K562 (cell line): ENCODE results near the gene CEP89. TPM values are rescaled to one million over a fixed set of nuclear protein-coding genes. Genes with fewer than 3 reads are reported as not detected.

ENCODE experiments used
- ATAC-seq: fragments of 200-7000 bp; cut with Tn5 transposase; 3 replicates; pipeline ENCODE4 v1.9.1; 2020; ENCODE audit warnings: moderate library complexity
- BruUV-seq: library from RNA; stranded (reverse); fragments of 400-500 nt; replicated peaks from 2 replicates; lab custom pipeline; 2021; lab: Mats Ljungman, UMichigan
- CTCF ChIA-PET: fragments of 300-600 bp; formaldehyde crosslinking; extraction: SDS; loops from one replicate; lab custom pipeline; 2021; ENCODE audit warnings: low intra/inter-chr PET ratio; lab: Yijun Ruan, JAX
- POLR2A ChIA-PET: fragments of 300-600, 350-650 bp; sonication (Branson Sonifier 250); formaldehyde crosslinking; extraction: SDS; loops from one replicate; lab custom pipeline; 2021; ENCODE audit warnings: antibody characterized with exemption, inconsistent platforms; lab: Yijun Ruan, JAX
- DNase-seq, 4 experiments: peaks; one replicate each; pipeline versions ENCODE4 v3.0.0 to v3.0.0-alpha.2; 2011 to 2018; ENCODE audit warnings: low spot score in 3 of 4, mixed read lengths in 3 of 4; ENCODE audit errors: extremely low read depth in 1 of 4
- FAIRE-seq: peaks from 2 replicates; lab custom pipeline; 2011; peaks lifted over from hg19 to GRCh38; lab: Jason Lieb, UNC
- H2AFZ ChIP-seq: 2 replicates; pipeline ENCODE4 v1.6.0; 2011; ENCODE audit warnings: low read depth, low read length, control low read depth, inconsistent platforms
- H3K27ac ChIP-seq: fragments of 200-600 bp; 3 replicates; pipeline ENCODE4 v1.8.0; 2011; ENCODE audit warnings: low read depth, mild to moderate bottlenecking, control low read depth, inconsistent platforms, low read length, moderate library complexity, mixed read lengths; ENCODE audit errors: extremely low read depth
- H3K27me3 ChIP-seq, 2 experiments: fragments of 300-600 bp in 1 of 2; 2 replicates in 1 of 2; 3 replicates in 1 of 2; pipeline versions ENCODE4 v1.6.0 to v1.8.0; 2011; ENCODE audit warnings: inconsistent platforms in 2 of 2, low read length in 2 of 2, mild to moderate bottlenecking in 1 of 2, mixed read lengths in 1 of 2, moderate library complexity in 1 of 2; ENCODE audit not compliant: control insufficient read depth in 2 of 2, insufficient read depth in 2 of 2
- H3K36me3 ChIP-seq: fragments of 300-600 bp; 3 replicates; pipeline ENCODE4 v1.8.0; 2011; ENCODE audit warnings: mild to moderate bottlenecking, low read length, inconsistent platforms; ENCODE audit not compliant: control insufficient read depth, insufficient read depth
- H3K4me1 ChIP-seq, 2 experiments: fragments of 200-600 bp in 1 of 2; replicated peaks in 1 of 2; 2 replicates in 1 of 2; 3 replicates in 1 of 2; pipeline versions ENCODE4 v1.5.1 to v1.8.0; 2011; ENCODE audit warnings: inconsistent platforms in 2 of 2, low read length in 2 of 2, mild to moderate bottlenecking in 1 of 2, mixed read lengths in 1 of 2, moderate library complexity in 1 of 2; ENCODE audit not compliant: control insufficient read depth in 2 of 2, insufficient read depth in 2 of 2
- H3K4me2 ChIP-seq: 2 replicates; pipeline ENCODE4 v1.6.1; 2011; ENCODE audit warnings: low read length, control low read depth, inconsistent platforms, mixed read lengths; ENCODE audit not compliant: insufficient read depth
- H3K4me3 ChIP-seq: fragments of 200-600 bp; sonication (generic), shearing (Covaris generic); 2 replicates; pipeline ENCODE4 v1.5.1; 2016; ENCODE audit warnings: control low read depth, inconsistent platforms
- H3K79me2 ChIP-seq: fragments of 200-600 bp; 3 replicates; pipeline ENCODE4 v1.8.0; 2011; ENCODE audit warnings: low read length, inconsistent platforms; ENCODE audit not compliant: control insufficient read depth, insufficient read depth
- H3K9ac ChIP-seq, 2 experiments: 2 replicates each; pipeline versions ENCODE4 v1.6.0 to v1.6.1; 2011; ENCODE audit warnings: low read depth in 2 of 2, low read length in 2 of 2, control low read depth in 1 of 2, inconsistent platforms in 1 of 2, mild to moderate bottlenecking in 1 of 2, mixed read lengths in 1 of 2; ENCODE audit not compliant: insufficient read depth in 1 of 2
- H3K9me1 ChIP-seq: one replicate; pipeline ENCODE4 v1.6.0; 2011; ENCODE audit warnings: inconsistent platforms, mild to moderate bottlenecking, low read length, moderate library complexity; ENCODE audit not compliant: control insufficient read depth, insufficient read depth
- H3K9me3 ChIP-seq: replicated peaks from 2 replicates; pipeline ENCODE4 v1.5.1; 2011; ENCODE audit warnings: low read depth, low read length, inconsistent platforms; ENCODE audit not compliant: control insufficient read depth, insufficient read depth
- H4K20me1 ChIP-seq: replicated peaks from 2 replicates; pipeline ENCODE4 v1.6.1; 2011; ENCODE audit warnings: low read length, inconsistent platforms, mixed read lengths; ENCODE audit not compliant: control insufficient read depth, insufficient read depth
- BCOR ChIP-seq: fragments of 450-650 bp; IDR thresholded peaks from 2 replicates; pipeline ENCODE4 v1.6.1; 2016
- ELF4 ChIP-seq: fragments of 450-650 bp; formaldehyde crosslinking; IDR thresholded peaks from 2 replicates; pipeline ENCODE4 v1.4.0; 2022; ENCODE audit warnings: missing genetic modification characterization
- EZH2 ChIP-seq: IDR thresholded peaks from 2 replicates; pipeline ENCODE4 v1.6.1; 2012; ENCODE audit warnings: low read depth, mild to moderate bottlenecking, inconsistent platforms, low read length, borderline replicate concordance
- KDM2B ChIP-seq: fragments of 250-450 bp; sonication (Bioruptor Pico); IDR thresholded peaks from 2 replicates; pipeline ENCODE4 v1.8.0; 2021; ENCODE audit warnings: mild to moderate bottlenecking, moderate library complexity
- PML ChIP-seq: IDR thresholded peaks from 2 replicates; pipeline ENCODE4 v1.6.1; 2012; ENCODE audit warnings: low read length, inconsistent platforms
- RBM25 ChIP-seq: fragments of 200-400 bp; formaldehyde crosslinking; IDR thresholded peaks from 2 replicates; pipeline ENCODE4 v1.6.1; 2018; ENCODE audit warnings: low read length, low read depth, moderate library complexity; ENCODE audit not compliant: severe bottlenecking
- SAFB ChIP-seq: fragments of 200-400 bp; formaldehyde crosslinking; IDR thresholded peaks from 2 replicates; pipeline ENCODE4 v1.6.1; 2017; ENCODE audit warnings: low read depth, low read length, borderline replicate concordance
- TBP ChIP-seq: optimal IDR thresholded peaks from 2 replicates; pipeline ENCODE3; 2011; ENCODE audit warnings: low read depth, low read length, improper control_type of control experiment
- ZNF134 ChIP-seq: fragments of 250-450 bp; sonication (Bioruptor Pico); conservative IDR thresholded peaks from 2 replicates; pipeline ENCODE4 v1.4.0; 2020
- ZNF232 ChIP-seq: sonication (generic); formaldehyde crosslinking; IDR thresholded peaks from 2 replicates; pipeline ENCODE4 v1.8.0; 2022; ENCODE audit warnings: mild to moderate bottlenecking, missing genetic modification reagents
- ZNF239 ChIP-seq: fragments of 250-450 bp; sonication (Bioruptor Pico); IDR thresholded peaks from 2 replicates; pipeline ENCODE4 v1.4.0; 2020; ENCODE audit warnings: mild to moderate bottlenecking
- ZNF384 ChIP-seq: IDR thresholded peaks from 2 replicates; pipeline ENCODE4 v1.6.1; 2012; ENCODE audit warnings: low read depth, low read length, improper control_type of control experiment
- WGBS: fragments of 100-300 bp; shearing (Covaris generic); methylation state at CpG from one replicate; pipeline ENCODE4 v1.1.6; 2016; ENCODE audit warnings: low coverage, mixed read lengths; ENCODE audit not compliant: insufficient coverage; ENCODE audit errors: missing lambda C conversion rate; 5-methylcytosine and 5-hydroxymethylcytosine counted together
- in situ Hi-C: fragments of 300-500 bp; cut with MboI; formaldehyde crosslinking; loops from 4 replicates; pipeline ENCODE4 v1.15.0; 2018; ENCODE audit warnings: inconsistent platforms, mixed read lengths
- intact Hi-C: fragments of 100-400 bp; cut with micrococcal nuclease; formaldehyde crosslinking; loops from 2 replicates; pipeline ENCODE4 v1.14.2; 2022
- polyA plus RNA-seq, 8 experiments: library from polyadenylated mRNA; depleted of rRNA in 4 of 8; stranded (reverse) in 5 of 8; unstranded in 3 of 8; fragments of >200 nt; fragmentation: Nextera tagmentation in 2 of 8; fragmentation: Illumina TruSeq in 1 of 8; extraction: Ambion mirVana in 2 of 8; extraction: Trizol in 1 of 8; gene quantifications; 2 replicates each; pipeline versions ENCODE4 v1.2.1 to v1.2.3, GENCODE V29; 2011 to 2014; ENCODE audit warnings: inconsistent platforms in 1 of 8, missing spikeins in 1 of 8
- total RNA-seq, 7 experiments: library from RNA; depleted of rRNA in 6 of 7; stranded (reverse); fragments of >200 nt in 6 of 7; fragmentation: Illumina TruSeq in 2 of 7; extraction: Trizol in 2 of 7; gene quantifications; 2 replicates each; pipeline versions ENCODE4 v1.2.1 to v1.2.3, GENCODE V29; 2011 to 2021; ENCODE audit warnings: low replicate concordance in 1 of 7
- TF ChIP-seq, protein P1 (sequence below): sonication (generic); formaldehyde crosslinking; IDR thresholded peaks from 2 replicates; pipeline ENCODE4 v1.9.0; 2022; ENCODE audit warnings: mild to moderate bottlenecking, missing genetic modification reagents
- TF ChIP-seq, protein P2 (sequence below): fragments of 450-650 bp; IDR thresholded peaks from 2 replicates; pipeline ENCODE4 v1.6.1; 2017; ENCODE audit warnings: antibody characterized with exemption

The CEP89 gene
- total and polyA plus RNA-seq, 9 of the 15 experiments (the other 6 are each of a cell fraction or from before 2014, with no cell fraction given) = 5.5 to 15.0 (median 7.2) TPM

DNA sequence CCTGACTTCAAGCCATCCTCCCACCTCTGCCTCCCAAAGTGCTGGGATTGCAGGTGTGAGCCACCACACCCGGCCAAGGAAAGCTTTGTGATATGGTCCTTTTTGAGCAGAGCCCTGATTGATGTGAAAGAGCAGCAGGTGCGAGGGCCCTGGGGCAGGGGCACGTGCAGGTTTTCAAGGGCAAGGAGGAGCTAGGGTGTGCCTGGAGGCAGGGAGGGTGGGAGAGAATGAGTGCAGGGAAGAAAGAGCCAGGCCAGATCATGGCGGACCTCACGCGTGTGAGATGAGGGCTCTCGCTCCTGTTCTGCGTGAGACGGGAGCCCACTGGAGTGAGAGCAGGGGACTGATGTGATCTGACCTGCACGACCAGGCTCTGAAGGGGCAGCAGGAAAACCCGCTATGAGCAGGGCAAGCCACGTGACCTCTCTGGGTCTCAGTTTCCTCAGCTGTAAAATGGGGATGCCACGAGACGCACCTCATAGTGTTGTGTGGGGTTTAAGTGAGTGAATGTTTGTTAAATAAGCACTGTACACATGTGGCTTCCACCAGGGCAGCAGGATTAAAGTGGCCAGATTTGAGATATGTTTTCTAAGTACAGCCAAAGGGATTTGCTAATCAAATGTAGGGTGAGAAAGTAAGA, 26.1 kb upstream of the CEP89 start:
- Histone ChIP-seq H3K27ac (no peak overlapping the region), H3K4me3 (no peak overlapping the region), H4K20me1 (no peaks in the 10 kb centered on the region; the same call in 1 of the 2 replicates), H3K9ac (no peak overlapping the region; a peak in 1 of 4 replicates), H3K9me1 (no peaks in the 10 kb centered on the region), H2AFZ (no peak overlapping the region), H3K9me3 (no peaks in the 10 kb centered on the region), H3K79me2 (no peaks in the 10 kb centered on the region), H3K4me2 (no peak overlapping the region), H3K4me1 (peaks cover 2 to 5% of the 10 kb centered on the region in 2 experiments; a peak in 4 of 5 replicates), H3K36me3 (0 out of 3 replicates have a peak, but pooled peaks cover 3% of the 10 kb centered on the region), H3K27me3 (no peaks in the 10 kb centered on the region)
- FAIRE-seq (no peak), DNase-seq (no peak), ATAC-seq (no peak)
- 65% methylated on average over 10 of the region's 14 CpGs for WGBS
- POLR2A ChIA-PET = interaction anchor here (0.6 kb wide), 2 partner anchors 40 to 106 kb away, joined by 3 read pairs; no protein-coding TSS in a partner anchor
- in situ Hi-C loops = no loop called here
- no TSS peak for BruUV-seq
- CTCF ChIA-PET = no interaction called here
- intact Hi-C loops = no loop called here
- TF ChIP-seq BCOR (no peak), KDM2B (CRISPR knock-in tag) (no peak), RBM25 (peak; percentile 32), ELF4 (CRISPR knock-in tag) (no peak), SAFB (no peak), ZNF384 (no peak), EZH2 (no peak), ZNF232 (no peak), PML (no peak), ZNF239 (CRISPR knock-in tag) (no peak), TBP (no peak), ZNF134 (CRISPR knock-in tag) (no peak)
- TF ChIP-seq, protein P1, sequence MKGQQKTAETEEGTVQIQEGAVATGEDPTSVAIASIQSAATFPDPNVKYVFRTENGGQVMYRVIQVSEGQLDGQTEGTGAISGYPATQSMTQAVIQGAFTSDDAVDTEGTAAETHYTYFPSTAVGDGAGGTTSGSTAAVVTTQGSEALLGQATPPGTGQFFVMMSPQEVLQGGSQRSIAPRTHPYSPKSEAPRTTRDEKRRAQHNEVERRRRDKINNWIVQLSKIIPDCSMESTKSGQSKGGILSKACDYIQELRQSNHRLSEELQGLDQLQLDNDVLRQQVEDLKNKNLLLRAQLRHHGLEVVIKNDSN (CRISPR knock-in tag) = peak; percentile 12; the same call in 1 of the 2 replicates
- TF ChIP-seq, protein P2, sequence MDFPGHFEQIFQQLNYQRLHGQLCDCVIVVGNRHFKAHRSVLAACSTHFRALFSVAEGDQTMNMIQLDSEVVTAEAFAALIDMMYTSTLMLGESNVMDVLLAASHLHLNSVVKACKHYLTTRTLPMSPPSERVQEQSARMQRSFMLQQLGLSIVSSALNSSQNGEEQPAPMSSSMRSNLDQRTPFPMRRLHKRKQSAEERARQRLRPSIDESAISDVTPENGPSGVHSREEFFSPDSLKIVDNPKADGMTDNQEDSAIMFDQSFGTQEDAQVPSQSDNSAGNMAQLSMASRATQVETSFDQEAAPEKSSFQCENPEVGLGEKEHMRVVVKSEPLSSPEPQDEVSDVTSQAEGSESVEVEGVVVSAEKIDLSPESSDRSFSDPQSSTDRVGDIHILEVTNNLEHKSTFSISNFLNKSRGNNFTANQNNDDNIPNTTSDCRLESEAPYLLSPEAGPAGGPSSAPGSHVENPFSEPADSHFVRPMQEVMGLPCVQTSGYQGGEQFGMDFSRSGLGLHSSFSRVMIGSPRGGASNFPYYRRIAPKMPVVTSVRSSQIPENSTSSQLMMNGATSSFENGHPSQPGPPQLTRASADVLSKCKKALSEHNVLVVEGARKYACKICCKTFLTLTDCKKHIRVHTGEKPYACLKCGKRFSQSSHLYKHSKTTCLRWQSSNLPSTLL = no peak
